Panc1 (cell line): ENCODE data around the gene TIAL1. TPM values are rescaled to one million over a fixed set of nuclear protein-coding genes. Genes with fewer than 3 reads are reported as not detected.

Experiments used
- ATAC-seq: fragments of 200-7000 bp; cut with Tn5 transposase; 2 replicates; pipeline ENCODE4 v1.9.1; 2020; ENCODE audit warnings: mild to moderate bottlenecking, moderate library complexity
- BruUV-seq: library from RNA; stranded (reverse); fragments of 400-500 nt; replicated peaks from 2 replicates; lab custom pipeline; 2021; lab: Mats Ljungman, UMichigan
- CTCF ChIA-PET: fragments of 300-600 bp; sonication (Branson Sonifier 250); formaldehyde crosslinking; loops from one replicate; lab custom pipeline; 2022; ENCODE audit warnings: antibody characterized with exemption; lab: Charles Lee
- POLR2A ChIA-PET: fragments of 300-600 bp; sonication (Branson Sonifier 250); formaldehyde crosslinking; loops from one replicate; lab custom pipeline; 2022; ENCODE audit warnings: antibody characterized with exemption; lab: Charles Lee
- DNase-seq: peaks from one replicate; pipeline ENCODE4 v3.0.0-alpha.2; 2010; ENCODE audit warnings: low read depth, low spot score
- H3K27ac ChIP-seq: 2 replicates; pipeline ENCODE4 v1.5.1; 2011; ENCODE audit warnings: mild to moderate bottlenecking, low read length, inconsistent platforms
- H3K27me3 ChIP-seq: fragments of 200-500 bp; sonication (Bioruptor generic); 2 replicates; pipeline ENCODE4 v1.6.0; 2014; ENCODE audit warnings: low read length, inconsistent platforms; ENCODE audit not compliant: control insufficient read depth, insufficient read depth
- H3K36me3 ChIP-seq: fragments of 200-500 bp; sonication (Bioruptor generic); 2 replicates; pipeline ENCODE4 v1.5.1; 2014; ENCODE audit warnings: inconsistent platforms, mild to moderate bottlenecking, low read length, moderate library complexity; ENCODE audit not compliant: control insufficient read depth, insufficient read depth
- H3K4me1 ChIP-seq: 2 replicates; pipeline ENCODE4 v1.5.1; 2011; ENCODE audit warnings: inconsistent platforms, mild to moderate bottlenecking, low read length, moderate library complexity; ENCODE audit not compliant: control insufficient read depth, insufficient read depth
- H3K4me3 ChIP-seq, 2 experiments: 2 replicates each; pipeline ENCODE4 v1.5.1; 2011 to 2012; ENCODE audit warnings: low read depth in 2 of 2, low read length in 2 of 2, mild to moderate bottlenecking in 2 of 2, inconsistent platforms in 1 of 2, moderate library complexity in 1 of 2
- H3K9me3 ChIP-seq: fragments of 200-500 bp; sonication (Bioruptor generic); 2 replicates; pipeline ENCODE4 v1.5.1; 2014; ENCODE audit warnings: low read depth, mild to moderate bottlenecking, inconsistent platforms, low read length, moderate library complexity; ENCODE audit not compliant: control insufficient read depth, insufficient read depth
- POLR2AphosphoS5 ChIP-seq: IDR thresholded peaks from 2 replicates; pipeline ENCODE4 v1.6.1; 2012; ENCODE audit warnings: mild to moderate bottlenecking, low read depth, low read length, moderate library complexity
- REST ChIP-seq, 2 experiments: IDR thresholded peaks; 2 replicates each; pipeline ENCODE4 v1.6.1; 2011 to 2012; ENCODE audit warnings: low read depth in 2 of 2, control low read depth in 1 of 2, low read length in 1 of 2, mild to moderate bottlenecking in 1 of 2, moderate library complexity in 1 of 2; ENCODE audit not compliant: insufficient read depth in 1 of 2
- SIN3A ChIP-seq: IDR thresholded peaks from 2 replicates; pipeline ENCODE4 v1.6.1; 2012; ENCODE audit warnings: low read depth, mild to moderate bottlenecking, low read length, moderate library complexity, borderline replicate concordance; ENCODE audit not compliant: insufficient read depth
- TCF7L2 ChIP-seq: IDR thresholded peaks from 2 replicates; pipeline ENCODE4 v1.6.1; 2011; ENCODE audit warnings: mild to moderate bottlenecking, low read depth, low read length, inconsistent platforms
- in situ Hi-C: cut with HindIII; loops from 2 replicates; pipeline ENCODE4 v1.10.0; 2016; ENCODE audit warnings: low sequenced_read_pairs, low pct_unique_long_range_greater_than_20kb
- intact Hi-C: fragments of 100-400 bp; cut with micrococcal nuclease; formaldehyde crosslinking; loops from one replicate; pipeline ENCODE4 v1.10.0; 2022; ENCODE audit not compliant: unreplicated experiment
- total RNA-seq: library from RNA; stranded (reverse); gene quantifications from one replicate; pipeline ENCODE4 v1.2.1, GENCODE V29; 2021; ENCODE audit not compliant: unreplicated experiment
- TF ChIP-seq, protein P1 (sequence below): fragments of 450-650 bp; IDR thresholded peaks from 2 replicates; pipeline ENCODE4 v1.5.1; 2017; ENCODE audit warnings: mild to moderate bottlenecking

The TIAL1 gene
- total RNA-seq, 1 experiment from 2014 or later = 236 TPM

- POLR2A ChIA-PET = interaction anchor here (0.7 kb wide), 1 partner anchor 124 kb away, joined by 6 read pairs; no protein-coding TSS in a partner anchor
- H3K4me3 ChIP-seq = no peak overlapping the region
- H3K36me3 ChIP-seq = no peaks in the 10 kb centered on the region
- ATAC-seq (no peak), DNase-seq (no peak)
- no peak overlapping the region for H3K27ac ChIP-seq
- no TSS peak for BruUV-seq
- CTCF ChIA-PET = no interaction called here
- peaks cover 4% of the 10 kb centered on the region; the same call in 1 of the 2 replicates for H3K4me1 ChIP-seq
- no peak for TF ChIP-seq TCF7L2
- no peak for TF ChIP-seq SIN3A
- TF ChIP-seq POLR2AphosphoS5 = no peak
- TF ChIP-seq REST (IDR thresholded peaks at IDR 0.05; ENCODE audit: insufficient read depth in 1 of 2, low read depth in 2 of 2, low read length in 1 of 2) = no peak
- TF ChIP-seq, protein P1, sequence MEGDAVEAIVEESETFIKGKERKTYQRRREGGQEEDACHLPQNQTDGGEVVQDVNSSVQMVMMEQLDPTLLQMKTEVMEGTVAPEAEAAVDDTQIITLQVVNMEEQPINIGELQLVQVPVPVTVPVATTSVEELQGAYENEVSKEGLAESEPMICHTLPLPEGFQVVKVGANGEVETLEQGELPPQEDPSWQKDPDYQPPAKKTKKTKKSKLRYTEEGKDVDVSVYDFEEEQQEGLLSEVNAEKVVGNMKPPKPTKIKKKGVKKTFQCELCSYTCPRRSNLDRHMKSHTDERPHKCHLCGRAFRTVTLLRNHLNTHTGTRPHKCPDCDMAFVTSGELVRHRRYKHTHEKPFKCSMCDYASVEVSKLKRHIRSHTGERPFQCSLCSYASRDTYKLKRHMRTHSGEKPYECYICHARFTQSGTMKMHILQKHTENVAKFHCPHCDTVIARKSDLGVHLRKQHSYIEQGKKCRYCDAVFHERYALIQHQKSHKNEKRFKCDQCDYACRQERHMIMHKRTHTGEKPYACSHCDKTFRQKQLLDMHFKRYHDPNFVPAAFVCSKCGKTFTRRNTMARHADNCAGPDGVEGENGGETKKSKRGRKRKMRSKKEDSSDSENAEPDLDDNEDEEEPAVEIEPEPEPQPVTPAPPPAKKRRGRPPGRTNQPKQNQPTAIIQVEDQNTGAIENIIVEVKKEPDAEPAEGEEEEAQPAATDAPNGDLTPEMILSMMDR = no peak
- H3K9me3 ChIP-seq = no peaks in the 10 kb centered on the region
- in situ Hi-C loops = no loop called here
- intact Hi-C loops = no loop called here
- no peaks in the 10 kb centered on the region for H3K27me3 ChIP-seq
These were observed 22.5 kb upstream of the TIAL1 start for GRCh38 chr10:119619215-119619614.

GRCh38 chr10:119616882-119617570, 20.3 kb upstream of the TIAL1 start:
- Histone ChIP-seq H3K27ac (no peak overlapping the region), H3K4me1 (peaks cover 4% of the 10 kb centered on the region; the same call in 1 of the 2 replicates), H3K4me3 (no peak overlapping the region), H3K9me3 (no peaks in the 10 kb centered on the region), H3K27me3 (no peaks in the 10 kb centered on the region), H3K36me3 (no peaks in the 10 kb centered on the region)
- POLR2A ChIA-PET = no interaction called here
- ATAC-seq = no peak
- in situ Hi-C loops = no loop called here
- CTCF ChIA-PET = no interaction called here
- DNase-seq = no peak
- BruUV-seq = no TSS peak
- TF ChIP-seq POLR2AphosphoS5 (no peak), REST (IDR thresholded peaks at IDR 0.05; ENCODE audit: insufficient read depth in 1 of 2, low read depth in 2 of 2, low read length in 1 of 2) (no peak), TCF7L2 (no peak), SIN3A (no peak)
- TF ChIP-seq, protein P1 = no peak
- intact Hi-C loops = no loop called here
